ENCODE data around the gene ALDH1L2. TPM values are rescaled to one million over a fixed set of nuclear protein-coding genes. Genes with fewer than 3 reads are reported as not detected.

Gene ALDH1L2
- total RNA-seq, 1 experiment from 2014 or later = 7.7 TPM

DNA sequence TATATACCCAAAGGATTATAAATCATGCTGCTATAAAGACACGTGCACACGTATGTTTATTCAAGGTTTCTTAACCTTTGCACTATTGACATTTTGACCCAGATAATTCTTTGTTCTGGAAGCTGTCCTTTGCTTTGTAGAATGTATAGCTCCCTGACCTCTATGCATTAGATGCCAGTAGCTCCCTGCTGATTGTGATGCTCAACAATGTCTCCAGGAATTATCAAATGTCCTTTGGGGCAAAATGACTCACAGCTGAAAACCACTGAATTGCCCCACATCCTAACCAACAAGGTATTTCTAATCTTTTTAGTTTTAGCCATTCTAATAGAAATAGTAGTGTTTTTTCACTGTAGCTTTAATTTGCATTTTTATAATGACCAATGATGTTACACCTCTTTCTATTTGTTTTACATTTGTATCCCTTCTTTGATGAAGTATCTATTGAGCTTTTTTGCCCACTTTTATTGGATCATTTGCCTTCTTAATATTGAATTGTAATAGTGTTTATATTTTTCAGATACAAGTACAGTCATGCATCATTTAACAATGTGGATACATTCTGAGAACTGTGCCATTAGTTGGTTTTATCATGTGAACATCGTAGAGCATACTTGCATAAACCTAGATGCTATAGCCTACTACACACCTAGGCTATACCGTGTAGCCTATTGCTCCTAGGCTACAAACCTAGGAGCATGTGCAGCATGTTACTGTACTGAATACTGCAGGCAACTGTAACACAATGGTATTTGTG is 108.5 kb downstream of the ALDH1L2 start (continued):
- TF ChIP-seq ZNF219 (CRISPR knock-in tag; IDR thresholded peaks at IDR 0.05; ENCODE audit: borderline replicate concordance) = no peak
- TF ChIP-seq, protein P1, sequence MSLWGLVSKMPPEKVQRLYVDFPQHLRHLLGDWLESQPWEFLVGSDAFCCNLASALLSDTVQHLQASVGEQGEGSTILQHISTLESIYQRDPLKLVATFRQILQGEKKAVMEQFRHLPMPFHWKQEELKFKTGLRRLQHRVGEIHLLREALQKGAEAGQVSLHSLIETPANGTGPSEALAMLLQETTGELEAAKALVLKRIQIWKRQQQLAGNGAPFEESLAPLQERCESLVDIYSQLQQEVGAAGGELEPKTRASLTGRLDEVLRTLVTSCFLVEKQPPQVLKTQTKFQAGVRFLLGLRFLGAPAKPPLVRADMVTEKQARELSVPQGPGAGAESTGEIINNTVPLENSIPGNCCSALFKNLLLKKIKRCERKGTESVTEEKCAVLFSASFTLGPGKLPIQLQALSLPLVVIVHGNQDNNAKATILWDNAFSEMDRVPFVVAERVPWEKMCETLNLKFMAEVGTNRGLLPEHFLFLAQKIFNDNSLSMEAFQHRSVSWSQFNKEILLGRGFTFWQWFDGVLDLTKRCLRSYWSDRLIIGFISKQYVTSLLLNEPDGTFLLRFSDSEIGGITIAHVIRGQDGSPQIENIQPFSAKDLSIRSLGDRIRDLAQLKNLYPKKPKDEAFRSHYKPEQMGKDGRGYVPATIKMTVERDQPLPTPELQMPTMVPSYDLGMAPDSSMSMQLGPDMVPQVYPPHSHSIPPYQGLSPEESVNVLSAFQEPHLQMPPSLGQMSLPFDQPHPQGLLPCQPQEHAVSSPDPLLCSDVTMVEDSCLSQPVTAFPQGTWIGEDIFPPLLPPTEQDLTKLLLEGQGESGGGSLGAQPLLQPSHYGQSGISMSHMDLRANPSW (CRISPR knock-in tag; conservative IDR thresholded peaks at IDR 0.05; ENCODE audit: low read depth) = no peak
- TF ChIP-seq ZNF263 (CRISPR knock-in tag; IDR thresholded peaks at IDR 0.05; ENCODE audit: low read depth) = no peak

DNA sequence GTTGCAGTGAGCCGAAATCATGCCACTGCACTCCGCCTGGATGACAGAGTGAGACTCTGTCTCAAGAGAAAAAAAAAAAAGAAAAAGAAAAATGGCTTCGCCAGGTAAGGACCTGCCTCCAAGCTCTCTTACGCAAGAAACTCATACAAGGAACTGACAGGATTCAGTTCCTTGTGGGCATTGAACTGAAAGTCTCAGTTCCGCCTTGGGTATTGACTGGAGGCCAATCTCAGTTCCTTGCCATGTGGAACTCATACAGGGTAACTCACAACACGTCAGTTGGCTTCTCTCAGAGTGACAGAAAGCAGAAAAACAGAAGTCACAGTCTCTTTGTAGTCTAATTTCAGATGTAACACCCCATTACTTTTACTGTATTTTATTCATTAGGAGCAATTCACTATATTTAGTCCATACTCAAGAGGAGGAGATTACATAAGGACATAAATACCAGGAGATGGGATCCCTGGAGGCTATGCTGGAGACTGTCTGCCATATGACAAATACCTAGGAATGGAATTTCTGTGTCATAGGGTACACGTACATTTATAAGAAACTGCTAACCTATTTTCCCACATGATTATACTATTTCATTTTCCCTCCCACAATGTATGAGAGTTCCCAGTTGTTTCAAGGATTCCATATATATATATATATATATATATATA is 109.5 kb downstream of the ALDH1L2 start:
- ATAC-seq (no peak), DNase-seq (ENCODE audit: low spot score) (no peak)
- Mint-ChIP-seq H3K27ac (no peak overlapping the region), H3K36me3 (no peaks in the 10 kb centered on the region), H3K9me3 (no peaks in the 10 kb centered on the region), H3K4me3 (no peak overlapping the region), H3K27me3 (ENCODE audit: low read depth) (no peaks in the 10 kb centered on the region), H3K4me1 (no peaks in the 10 kb centered on the region)
- CTCF ChIA-PET = no interaction called here
- POLR2A ChIA-PET = no interaction called here
- TF ChIP-seq, protein P2, sequence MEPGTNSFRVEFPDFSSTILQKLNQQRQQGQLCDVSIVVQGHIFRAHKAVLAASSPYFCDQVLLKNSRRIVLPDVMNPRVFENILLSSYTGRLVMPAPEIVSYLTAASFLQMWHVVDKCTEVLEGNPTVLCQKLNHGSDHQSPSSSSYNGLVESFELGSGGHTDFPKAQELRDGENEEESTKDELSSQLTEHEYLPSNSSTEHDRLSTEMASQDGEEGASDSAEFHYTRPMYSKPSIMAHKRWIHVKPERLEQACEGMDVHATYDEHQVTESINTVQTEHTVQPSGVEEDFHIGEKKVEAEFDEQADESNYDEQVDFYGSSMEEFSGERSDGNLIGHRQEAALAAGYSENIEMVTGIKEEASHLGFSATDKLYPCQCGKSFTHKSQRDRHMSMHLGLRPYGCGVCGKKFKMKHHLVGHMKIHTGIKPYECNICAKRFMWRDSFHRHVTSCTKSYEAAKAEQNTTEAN (CRISPR knock-in tag; IDR thresholded peaks at IDR 0.05) = no peak
- no peak for TF ChIP-seq MYBL2 (CRISPR knock-in tag; IDR thresholded peaks at IDR 0.05)
- TF ChIP-seq, protein P3, sequence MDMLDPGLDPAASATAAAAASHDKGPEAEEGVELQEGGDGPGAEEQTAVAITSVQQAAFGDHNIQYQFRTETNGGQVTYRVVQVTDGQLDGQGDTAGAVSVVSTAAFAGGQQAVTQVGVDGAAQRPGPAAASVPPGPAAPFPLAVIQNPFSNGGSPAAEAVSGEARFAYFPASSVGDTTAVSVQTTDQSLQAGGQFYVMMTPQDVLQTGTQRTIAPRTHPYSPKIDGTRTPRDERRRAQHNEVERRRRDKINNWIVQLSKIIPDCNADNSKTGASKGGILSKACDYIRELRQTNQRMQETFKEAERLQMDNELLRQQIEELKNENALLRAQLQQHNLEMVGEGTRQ (CRISPR knock-in tag; IDR thresholded peaks at IDR 0.05) = no peak
- no peak for TF ChIP-seq JAZF1 (CRISPR knock-in tag; IDR thresholded peaks at IDR 0.05)
- no peak for TF ChIP-seq ZNF423 (CRISPR knock-in tag; IDR thresholded peaks at IDR 0.05)
- TF ChIP-seq, protein P4, sequence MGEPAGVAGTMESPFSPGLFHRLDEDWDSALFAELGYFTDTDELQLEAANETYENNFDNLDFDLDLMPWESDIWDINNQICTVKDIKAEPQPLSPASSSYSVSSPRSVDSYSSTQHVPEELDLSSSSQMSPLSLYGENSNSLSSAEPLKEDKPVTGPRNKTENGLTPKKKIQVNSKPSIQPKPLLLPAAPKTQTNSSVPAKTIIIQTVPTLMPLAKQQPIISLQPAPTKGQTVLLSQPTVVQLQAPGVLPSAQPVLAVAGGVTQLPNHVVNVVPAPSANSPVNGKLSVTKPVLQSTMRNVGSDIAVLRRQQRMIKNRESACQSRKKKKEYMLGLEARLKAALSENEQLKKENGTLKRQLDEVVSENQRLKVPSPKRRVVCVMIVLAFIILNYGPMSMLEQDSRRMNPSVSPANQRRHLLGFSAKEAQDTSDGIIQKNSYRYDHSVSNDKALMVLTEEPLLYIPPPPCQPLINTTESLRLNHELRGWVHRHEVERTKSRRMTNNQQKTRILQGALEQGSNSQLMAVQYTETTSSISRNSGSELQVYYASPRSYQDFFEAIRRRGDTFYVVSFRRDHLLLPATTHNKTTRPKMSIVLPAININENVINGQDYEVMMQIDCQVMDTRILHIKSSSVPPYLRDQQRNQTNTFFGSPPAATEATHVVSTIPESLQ (CRISPR knock-in tag; IDR thresholded peaks at IDR 0.05) = no peak
- TF ChIP-seq ZNF396 (CRISPR knock-in tag; IDR thresholded peaks at IDR 0.05; ENCODE audit: borderline replicate concordance) = no peak
- TF ChIP-seq FOXJ3 (CRISPR knock-in tag; IDR thresholded peaks at IDR 0.05; ENCODE audit: borderline replicate concordance) = no peak
- TF ChIP-seq NFYB (CRISPR knock-in tag; conservative IDR thresholded peaks at IDR 0.05; ENCODE audit: low read depth) = no peak
- TF ChIP-seq, protein P5, sequence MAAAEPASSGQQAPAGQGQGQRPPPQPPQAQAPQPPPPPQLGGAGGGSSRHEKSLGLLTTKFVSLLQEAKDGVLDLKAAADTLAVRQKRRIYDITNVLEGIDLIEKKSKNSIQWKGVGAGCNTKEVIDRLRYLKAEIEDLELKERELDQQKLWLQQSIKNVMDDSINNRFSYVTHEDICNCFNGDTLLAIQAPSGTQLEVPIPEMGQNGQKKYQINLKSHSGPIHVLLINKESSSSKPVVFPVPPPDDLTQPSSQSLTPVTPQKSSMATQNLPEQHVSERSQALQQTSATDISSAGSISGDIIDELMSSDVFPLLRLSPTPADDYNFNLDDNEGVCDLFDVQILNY (CRISPR knock-in tag; IDR thresholded peaks at IDR 0.05) = no peak
- TF ChIP-seq, protein P6, sequence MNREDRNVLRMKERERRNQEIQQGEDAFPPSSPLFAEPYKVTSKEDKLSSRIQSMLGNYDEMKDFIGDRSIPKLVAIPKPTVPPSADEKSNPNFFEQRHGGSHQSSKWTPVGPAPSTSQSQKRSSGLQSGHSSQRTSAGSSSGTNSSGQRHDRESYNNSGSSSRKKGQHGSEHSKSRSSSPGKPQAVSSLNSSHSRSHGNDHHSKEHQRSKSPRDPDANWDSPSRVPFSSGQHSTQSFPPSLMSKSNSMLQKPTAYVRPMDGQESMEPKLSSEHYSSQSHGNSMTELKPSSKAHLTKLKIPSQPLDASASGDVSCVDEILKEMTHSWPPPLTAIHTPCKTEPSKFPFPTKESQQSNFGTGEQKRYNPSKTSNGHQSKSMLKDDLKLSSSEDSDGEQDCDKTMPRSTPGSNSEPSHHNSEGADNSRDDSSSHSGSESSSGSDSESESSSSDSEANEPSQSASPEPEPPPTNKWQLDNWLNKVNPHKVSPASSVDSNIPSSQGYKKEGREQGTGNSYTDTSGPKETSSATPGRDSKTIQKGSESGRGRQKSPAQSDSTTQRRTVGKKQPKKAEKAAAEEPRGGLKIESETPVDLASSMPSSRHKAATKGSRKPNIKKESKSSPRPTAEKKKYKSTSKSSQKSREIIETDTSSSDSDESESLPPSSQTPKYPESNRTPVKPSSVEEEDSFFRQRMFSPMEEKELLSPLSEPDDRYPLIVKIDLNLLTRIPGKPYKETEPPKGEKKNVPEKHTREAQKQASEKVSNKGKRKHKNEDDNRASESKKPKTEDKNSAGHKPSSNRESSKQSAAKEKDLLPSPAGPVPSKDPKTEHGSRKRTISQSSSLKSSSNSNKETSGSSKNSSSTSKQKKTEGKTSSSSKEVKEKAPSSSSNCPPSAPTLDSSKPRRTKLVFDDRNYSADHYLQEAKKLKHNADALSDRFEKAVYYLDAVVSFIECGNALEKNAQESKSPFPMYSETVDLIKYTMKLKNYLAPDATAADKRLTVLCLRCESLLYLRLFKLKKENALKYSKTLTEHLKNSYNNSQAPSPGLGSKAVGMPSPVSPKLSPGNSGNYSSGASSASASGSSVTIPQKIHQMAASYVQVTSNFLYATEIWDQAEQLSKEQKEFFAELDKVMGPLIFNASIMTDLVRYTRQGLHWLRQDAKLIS (CRISPR knock-in tag; IDR thresholded peaks at IDR 0.05; ENCODE audit: borderline replicate concordance) = no peak
- TF ChIP-seq HMGA2 (CRISPR knock-in tag; IDR thresholded peaks at IDR 0.05) = no peak
- no peak for TF ChIP-seq FOXK1 (CRISPR knock-in tag; IDR thresholded peaks at IDR 0.05)
- no peak for TF ChIP-seq JUN (CRISPR knock-in tag; IDR thresholded peaks at IDR 0.05)
- TF ChIP-seq ZNF232 (CRISPR knock-in tag; IDR thresholded peaks at IDR 0.05) = no peak
- TF ChIP-seq ZNF121 (CRISPR knock-in tag; IDR thresholded peaks at IDR 0.05) = no peak
- TF ChIP-seq ZNF263 (CRISPR knock-in tag; IDR thresholded peaks at IDR 0.05; ENCODE audit: low read depth) = no peak
- TF ChIP-seq KAT7 (CRISPR knock-in tag; IDR thresholded peaks at IDR 0.05; ENCODE audit: borderline replicate concordance) = no peak
- no peak for TF ChIP-seq PRRX2 (CRISPR knock-in tag; IDR thresholded peaks at IDR 0.05)

Measured in WTC11 (cell line).